Spleen (tissue), 11 donors: ENCODE measurements around the gene BAZ1A. TPM values are rescaled to one million over a fixed set of nuclear protein-coding genes. Genes with fewer than 3 reads are reported as not detected.
A peak's percentile ranks its signal among the peaks of the same experiment; 100 is the strongest.

Source experiments
- DNase-seq: peaks from one replicate; pipeline ENCODE4 v3.0.0-alpha.2; 2020
- H3K27ac ChIP-seq, 8 donors: fragments of 200-600 bp; sonication (generic) in 7 of 8; 1 replicate in 4 of 8; 2 replicates in 4 of 8; pipeline versions ENCODE4 v1.5.0 to v1.8.0; 2016 to 2021; ENCODE audit warnings: inconsistent platforms in 4 of 8, mild to moderate bottlenecking in 4 of 8, moderate library complexity in 1 of 8
- H3K27me3 ChIP-seq, 7 donors: fragments of 200-600 bp; sonication (generic) in 6 of 7; replicated peaks in 1 of 7; 1 replicate in 4 of 7; 2 replicates in 3 of 7; pipeline versions ENCODE4 v1.5.0 to v1.8.0; 2016 to 2021; ENCODE audit warnings: inconsistent platforms in 3 of 7, mild to moderate bottlenecking in 1 of 7
- H3K36me3 ChIP-seq, 6 donors: fragments of 200-600 bp; sonication (generic) in 5 of 6; 1 replicate in 4 of 6; 2 replicates in 2 of 6; pipeline versions ENCODE4 v1.5.0 to v1.8.0; 2016 to 2021; ENCODE audit warnings: inconsistent platforms in 2 of 6
- H3K4me1 ChIP-seq, 6 donors: fragments of 200-600 bp; sonication (generic) in 5 of 6; 1 replicate in 3 of 6; 2 replicates in 3 of 6; pipeline versions ENCODE4 v1.5.0 to v1.8.0; 2016 to 2021; ENCODE audit warnings: inconsistent platforms in 3 of 6
- H3K4me3 ChIP-seq, 8 donors: fragments of 200-600 bp; sonication (generic) in 7 of 8; 1 replicate in 4 of 8; 2 replicates in 4 of 8; pipeline versions ENCODE4 v1.5.0 to v1.8.0; 2016 to 2021; ENCODE audit warnings: inconsistent platforms in 4 of 8, mild to moderate bottlenecking in 4 of 8, moderate library complexity in 2 of 8
- H3K9me3 ChIP-seq, 8 donors: fragments of 200-600 bp; sonication (generic) in 7 of 8; 1 replicate in 4 of 8; 2 replicates in 4 of 8; pipeline versions ENCODE4 v1.5.0 to v1.8.0; 2016 to 2021; ENCODE audit warnings: inconsistent platforms in 4 of 8
- CTCF ChIP-seq, 11 experiments: fragments of 200-600 bp in 7 of 11; fragments of 450-650 bp in 4 of 11; sonication (generic) in 4 of 11; IDR thresholded peaks in 8 of 11; conservative IDR thresholded peaks in 3 of 11; 1 replicate in 7 of 11; 2 replicates in 4 of 11; pipeline versions ENCODE4 v1.4.0 to v1.8.0; 2016 to 2021; ENCODE audit warnings: antibody characterized with exemption in 11 of 11, inconsistent platforms in 4 of 11, mild to moderate bottlenecking in 1 of 11
- POLR2A ChIP-seq, 3 donors: fragments of 450-650 bp; IDR thresholded peaks; one replicate each; pipeline ENCODE4 v1.5.1; 2017; ENCODE audit warnings: antibody characterized with exemption in 3 of 3, mild to moderate bottlenecking in 1 of 3
- POLR2AphosphoS5 ChIP-seq, 3 donors: sonication (generic); formaldehyde crosslinking; IDR thresholded peaks; one replicate each; pipeline ENCODE4 v1.5.1; 2017; ENCODE audit warnings: antibody characterized with exemption in 3 of 3
- WGBS, 5 donors: extraction: QIAGEN DNeasy Blood & Tissue Kit in 3 of 5; methylation state at CpG; one replicate each; pipeline versions ENCODE4 v1.1.5 to v1.1.7; 2013 to 2018; 5-methylcytosine and 5-hydroxymethylcytosine counted together
- intact Hi-C: fragments of 100-400 bp; cut with DNase I; formaldehyde crosslinking; loops from one replicate; pipeline ENCODE4 v1.15.0; 2023; ENCODE audit warnings: low total_unique reads
- polyA plus RNA-seq, 3 donors: library from polyadenylated mRNA; stranded (reverse); fragments of 200-250 nt; gene quantifications; one replicate each; pipeline ENCODE4 v1.2.1, GENCODE V29; 2013
- total RNA-seq, 7 donors: library from RNA; depleted of rRNA in 3 of 7; stranded (reverse); fragments of >200 nt in 3 of 7; fragmentation: NEBNext Ultra II Directional in 4 of 7; extraction: Animal tissue kit (Norgen Biotek cat#: 25700) in 4 of 7; gene quantifications; one replicate each; pipeline versions ENCODE4 v1.1.0 to v1.2.1, GENCODE V29; 2016 to 2021
- donor health status: healthy with polysubstance abuse.
- donor health status: DM: no; HTN: no; CAD: no; lungs with moderate emphysema.
- donor health status: DM: no; HTN: no; CAD: no.
- donor health status: Bipolar disorder and iron deficiency.
- donor health status: healthy.
- donor health status: DM: no; HTN: no; CAD: no.
- donor health status: DM: yes; HTN: yes; CAD: no.

Gene BAZ1A
- total and polyA plus RNA-seq, 10 donors: 22.3 to 126 (median 64.5) TPM

GRCh38 chr14:34715127-34715863, 159.9 kb downstream of the BAZ1A start:
- WGBS, 5 donors: 50 to 66% (median 55%) methylated on average over 8 of the region's 8 CpGs
- no peaks in the 10 kb centered on the region for H3K9me3 ChIP-seq
- TF ChIP-seq CTCF (IDR thresholded peaks at IDR 0.05 in 8 of 11, conservative IDR thresholded peaks at IDR 0.05 in 3 of 11) (no peak), POLR2A (IDR thresholded peaks at IDR 0.05) (no peak), POLR2AphosphoS5 (IDR thresholded peaks at IDR 0.05) (no peak)
- no peaks in the 10 kb centered on the region for H3K27me3 ChIP-seq
- peak overlapping the region; percentile 87 to 94 (median 92) for H3K27ac ChIP-seq
- H3K4me1 ChIP-seq: peaks cover 13 to 51% (median 38%) of the 10 kb centered on the region in 6 donors
- no peak for DNase-seq
- H3K36me3 ChIP-seq: peaks cover 0 to 14% (median 4%) of the 10 kb centered on the region in 6 donors
- intact Hi-C loops: no loop called here
- peak overlapping the region; percentile 72 to 90 (median 80) for H3K4me3 ChIP-seq

DNA sequence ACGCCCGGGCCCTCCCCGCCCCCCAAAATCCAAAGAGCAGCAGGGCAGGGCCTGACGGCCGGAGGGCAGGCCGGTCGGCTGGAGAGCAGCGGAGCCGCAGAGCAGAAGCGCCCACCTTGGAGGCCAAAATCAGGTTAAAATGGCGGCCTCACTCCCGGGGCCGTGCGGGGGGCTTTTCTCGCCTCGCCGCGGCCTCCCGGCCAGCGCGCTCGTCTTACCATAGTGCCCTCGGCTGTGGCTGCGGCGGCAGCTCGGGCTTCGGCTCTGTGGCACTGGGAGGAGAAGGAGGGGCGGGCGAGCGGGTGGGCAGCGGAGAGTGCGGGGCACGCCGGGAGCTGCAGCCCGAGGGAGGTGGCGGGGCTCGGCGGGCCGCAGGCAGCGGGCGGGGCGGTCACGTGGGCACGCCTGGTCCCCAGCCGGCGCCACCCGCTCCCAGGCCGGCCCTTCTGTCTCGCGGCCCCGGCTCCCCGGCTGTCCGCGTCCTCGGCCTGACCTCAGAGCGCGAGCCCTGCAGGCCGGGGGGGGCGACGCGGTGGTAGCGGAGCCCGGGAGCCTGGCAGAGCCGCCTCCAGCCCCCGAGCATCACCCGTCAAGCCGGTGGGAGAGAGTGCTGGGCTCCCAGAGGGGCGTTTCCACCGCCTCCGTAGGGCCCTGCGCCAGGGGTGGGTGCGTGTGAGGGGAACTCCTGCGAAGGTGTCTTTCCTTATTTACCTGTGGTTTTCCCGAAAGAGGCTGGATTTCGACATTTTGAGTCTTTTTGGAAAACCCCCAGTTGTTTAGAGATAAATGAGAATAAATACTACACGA, 160.6 kb downstream of the BAZ1A start, which contains the start of gene CFL2:
CFL2 (minus strand) TSS at position 274 of the 807 bp plus-strand sequence; CDS start at position 221, 53 bp downstream.
- peak within 1 kb of the TSS; percentile 87 to 94 (median 92) for H3K27ac ChIP-seq
- TF ChIP-seq POLR2A (IDR thresholded peaks at IDR 0.05) (peak in 1 of 3 donors; percentile 27), CTCF (IDR thresholded peaks at IDR 0.05 in 8 of 11, conservative IDR thresholded peaks at IDR 0.05 in 3 of 11) (no peak), POLR2AphosphoS5 (IDR thresholded peaks at IDR 0.05) (peak; percentile 84 to 91 (median 89))
- intact Hi-C loops: no loop called here
- peak; percentile 96 for DNase-seq
- no peaks in the 10 kb centered on the region for H3K27me3 ChIP-seq
- peaks cover 0 to 14% (median 4%) of the 10 kb centered on the region in 6 donors for H3K36me3 ChIP-seq
- no peaks in the 10 kb centered on the region for H3K9me3 ChIP-seq
- peaks cover 13 to 59% (median 38%) of the 10 kb centered on the region in 6 donors for H3K4me1 ChIP-seq
- WGBS, 5 donors: 0 to 1% (median 0%) methylated on average over 19 to 76 of the region's 76 CpGs
- H3K4me3 ChIP-seq: peak within 1 kb of the TSS; percentile 72 to 90 (median 80)

DNA sequence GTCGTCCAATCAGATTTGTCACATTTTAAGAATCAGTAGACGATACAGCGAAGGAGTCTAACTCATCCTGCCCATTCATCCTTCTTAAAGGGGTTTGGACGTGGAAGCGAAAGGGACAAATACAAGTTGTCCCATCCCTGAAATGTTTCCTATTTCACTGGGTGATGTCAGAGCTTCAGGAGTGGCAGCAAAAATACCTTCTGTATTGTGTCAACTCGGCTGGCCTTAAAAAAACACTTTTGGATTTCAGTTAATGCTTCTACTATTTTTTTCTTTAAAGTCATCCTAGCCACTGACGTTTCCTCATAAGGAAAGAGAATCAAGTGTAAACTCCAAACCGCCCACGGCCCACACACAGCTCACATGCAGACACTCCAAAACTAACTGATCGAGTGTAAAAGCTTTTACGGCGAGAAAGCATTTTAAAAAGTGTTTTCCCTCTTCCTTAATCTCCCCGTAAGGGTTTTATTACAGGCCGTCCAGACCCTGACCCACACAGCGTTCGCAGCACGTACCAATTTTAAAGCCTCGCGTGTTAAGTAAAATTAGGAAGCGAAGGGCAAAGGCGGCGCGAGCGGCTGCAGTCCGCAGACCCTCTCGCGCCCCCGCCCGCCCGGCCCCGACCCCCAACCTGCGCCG, 161.4 kb downstream of the BAZ1A start:
- Histone ChIP-seq H3K36me3 (peaks cover 0 to 14% (median 4%) of the 10 kb centered on the region in 6 donors), H3K27me3 (no peaks in the 10 kb centered on the region), H3K4me1 (peaks cover 13 to 59% (median 38%) of the 10 kb centered on the region in 6 donors), H3K4me3 (peak overlapping the region; percentile 72 to 90 (median 80)), H3K27ac (peak overlapping the region; percentile 87 to 94 (median 92)), H3K9me3 (no peaks in the 10 kb centered on the region)
- no peak for DNase-seq
- WGBS, 5 donors: 3 to 8% (median 4%) methylated on average over 25 to 33 of the region's 33 CpGs
- intact Hi-C loops: no loop called here
- TF ChIP-seq CTCF (IDR thresholded peaks at IDR 0.05 in 8 of 11, conservative IDR thresholded peaks at IDR 0.05 in 3 of 11) (no peak), POLR2AphosphoS5 (IDR thresholded peaks at IDR 0.05) (peak in 1 of 3 donors; percentile 6)
